Activated naive CD4-positive, alpha-beta T cell treated with Interleukin-2 at 50 U/mL for 16 hours (primary cell): ENCODE data around the gene LMF1.

ENCODE experiments used
- DNase-seq: peaks from one replicate; pipeline ENCODE4 v3.0.0-alpha.2; 2020

The LMF1 gene

DNA sequence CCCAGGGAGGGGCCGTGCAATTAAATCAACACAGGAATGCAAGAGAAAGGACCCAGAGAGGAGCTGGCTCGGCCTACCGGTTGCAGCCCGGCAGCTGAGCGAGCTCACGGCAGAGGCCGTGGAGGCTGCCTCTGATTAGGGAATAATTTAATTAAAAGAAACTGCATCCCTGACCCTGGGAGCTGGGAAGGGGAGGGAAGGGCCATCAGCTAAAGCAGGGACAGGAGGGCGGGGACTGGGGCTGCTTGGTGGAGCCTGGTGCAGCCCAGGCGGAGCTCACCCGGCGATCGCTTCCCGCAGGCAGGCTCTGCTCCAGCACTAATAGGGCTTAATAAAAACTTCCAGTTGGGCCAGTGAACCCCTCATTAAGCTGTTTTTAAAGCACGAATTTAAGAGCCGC lies 43.4 kb downstream of the LMF1 start:
- DNase-seq, result no peak

DNA sequence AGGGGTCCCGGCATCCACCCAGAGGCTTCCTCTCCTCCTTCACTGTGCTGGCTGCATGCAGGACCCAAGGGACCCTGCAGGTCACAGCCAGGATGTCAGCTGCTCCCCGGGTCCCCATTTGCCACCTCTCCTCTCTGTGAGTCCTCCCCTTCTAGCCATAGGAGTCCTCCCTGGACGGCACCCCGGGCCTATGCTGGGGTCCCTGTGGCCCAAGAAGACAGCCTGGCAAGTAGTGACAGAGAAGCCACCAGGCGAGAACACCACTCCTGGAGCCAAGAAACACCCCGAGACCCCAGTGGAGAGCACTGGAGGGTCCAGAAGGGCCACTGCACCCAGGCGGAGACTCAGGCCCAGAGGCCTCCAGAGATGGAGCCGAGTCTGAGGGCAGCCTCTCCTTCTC lies 44.1 kb downstream of the LMF1 start:
- DNase-seq, result no peak

DNA sequence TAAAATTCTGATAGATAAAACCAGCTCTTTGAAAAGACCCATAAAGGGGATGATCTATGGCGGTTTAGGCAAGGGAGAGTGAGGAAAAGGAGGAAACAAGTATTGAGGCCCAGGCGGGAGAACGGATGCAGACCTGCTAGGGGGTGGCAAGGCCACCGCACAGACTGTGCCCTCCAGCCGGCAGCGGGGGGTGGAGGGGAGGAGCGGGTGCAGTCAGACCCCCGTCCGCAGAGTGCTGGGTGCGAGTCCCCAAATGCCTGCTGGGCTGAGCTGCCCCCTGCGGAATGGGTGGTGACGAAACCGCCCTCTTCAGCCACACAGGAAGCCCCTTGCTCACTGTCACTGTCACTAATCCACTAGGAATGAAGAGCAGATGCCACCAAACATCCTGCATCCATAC lies 46.0 kb downstream of the LMF1 start:
- DNase-seq, result no peak

DNA sequence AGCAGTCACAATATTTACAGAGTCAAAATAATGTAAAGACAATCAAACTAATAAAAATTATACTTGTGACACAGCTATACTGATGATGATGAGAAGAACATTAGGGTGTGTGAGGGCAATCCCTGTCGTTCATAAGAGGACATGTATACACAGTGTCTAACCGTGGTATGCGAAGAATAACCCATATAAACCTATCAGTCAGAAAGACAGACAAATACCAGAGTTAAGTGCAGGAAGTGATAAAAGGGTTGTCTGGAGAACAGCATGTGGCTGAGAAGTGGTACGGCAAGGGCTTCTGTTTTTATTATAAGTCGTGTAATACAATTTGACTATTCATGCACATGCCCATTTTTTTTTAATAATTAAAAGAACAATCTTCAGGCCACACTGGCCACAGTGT lies 46.7 kb downstream of the LMF1 start:
- DNase-seq, result no peak

DNA sequence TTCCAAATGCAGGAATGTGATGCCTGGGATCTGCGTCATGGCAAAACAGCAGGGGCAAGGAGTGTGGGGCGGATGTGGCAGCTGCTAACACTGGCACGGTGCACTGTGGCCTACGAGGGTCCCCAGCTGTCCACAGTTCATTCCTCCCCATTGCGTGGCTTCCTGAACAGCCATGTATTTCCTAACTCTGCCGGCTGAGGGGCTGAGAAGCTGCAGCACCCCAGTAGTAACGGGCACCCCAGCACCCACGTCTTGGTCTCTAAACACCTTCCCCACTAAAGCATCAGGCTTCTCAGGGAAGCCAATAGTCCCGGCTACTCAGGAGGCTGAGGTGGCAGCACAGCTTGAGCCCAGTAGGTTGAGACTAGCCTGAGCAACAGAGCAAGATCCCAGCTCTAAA lies 47.6 kb downstream of the LMF1 start:
- DNase-seq, result no peak

DNA sequence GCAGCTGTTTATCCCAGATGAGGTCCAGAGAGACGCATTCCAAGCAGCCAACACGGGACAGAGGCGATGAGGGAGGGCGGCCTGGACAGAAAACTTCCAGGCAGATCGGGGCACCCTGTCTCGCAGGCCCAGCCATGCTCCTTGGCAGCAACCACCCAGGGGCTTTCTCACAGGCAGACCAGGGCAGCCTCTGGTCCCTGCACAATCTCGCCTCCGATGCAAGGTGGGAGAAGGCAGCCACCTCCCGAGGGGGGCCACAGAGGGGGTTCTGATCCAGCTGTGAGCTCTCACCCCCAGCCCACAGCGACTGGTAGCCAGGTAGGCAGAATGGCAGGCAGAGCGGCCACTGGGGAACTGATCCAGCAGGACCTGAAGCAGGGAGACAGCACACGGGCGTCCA lies 48.7 kb downstream of the LMF1 start:
- DNase-seq, result no peak

DNA sequence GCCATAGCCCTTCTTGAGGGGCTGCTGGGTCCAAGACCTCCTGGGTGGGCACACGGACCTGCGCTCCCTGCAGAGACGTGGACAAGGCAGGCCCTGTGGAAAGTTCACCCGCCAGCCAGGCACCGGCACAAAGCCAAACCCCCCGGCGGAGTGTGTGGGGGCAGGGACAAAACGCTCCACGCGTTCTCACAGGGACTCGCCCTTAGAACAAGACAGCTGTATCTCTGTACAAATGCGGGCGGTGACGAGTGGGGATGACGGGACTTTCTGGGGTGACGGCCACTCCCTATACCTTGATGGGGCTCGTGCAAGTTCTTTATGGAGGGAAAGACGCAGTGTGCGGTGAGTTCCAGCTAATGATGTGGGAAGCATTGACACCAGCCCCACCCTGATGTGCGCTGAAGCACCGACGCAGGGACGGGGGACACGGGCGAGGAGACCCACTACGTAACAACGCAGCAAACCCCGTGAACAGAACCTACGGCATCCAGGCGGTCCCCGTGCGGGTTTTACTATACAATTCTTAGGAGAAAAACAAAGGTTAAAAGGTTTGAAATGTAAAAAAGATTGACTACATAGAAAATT lies 49.4 kb downstream of the LMF1 start:
- DNase-seq, result no peak

DNA sequence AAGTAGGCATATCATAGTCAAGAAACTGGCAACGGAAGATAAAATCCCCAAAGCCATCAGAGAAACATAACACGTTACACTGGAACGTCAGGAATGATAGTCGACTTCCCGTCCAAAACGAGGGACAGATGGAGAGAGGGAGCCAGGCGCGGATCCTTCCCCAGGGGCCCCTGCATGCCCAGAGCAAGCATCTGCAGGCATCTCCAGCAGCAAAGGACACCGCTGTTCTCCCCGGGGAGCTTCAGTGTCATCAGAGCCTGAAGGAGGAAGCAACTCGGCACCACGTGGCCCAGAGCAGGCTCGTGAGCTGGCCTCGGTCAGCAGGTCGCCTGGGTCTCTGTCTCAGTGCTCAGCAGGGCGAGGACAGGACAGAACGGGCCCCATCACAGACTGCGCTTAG lies 50.1 kb downstream of the LMF1 start:
- DNase-seq, result no peak

DNA sequence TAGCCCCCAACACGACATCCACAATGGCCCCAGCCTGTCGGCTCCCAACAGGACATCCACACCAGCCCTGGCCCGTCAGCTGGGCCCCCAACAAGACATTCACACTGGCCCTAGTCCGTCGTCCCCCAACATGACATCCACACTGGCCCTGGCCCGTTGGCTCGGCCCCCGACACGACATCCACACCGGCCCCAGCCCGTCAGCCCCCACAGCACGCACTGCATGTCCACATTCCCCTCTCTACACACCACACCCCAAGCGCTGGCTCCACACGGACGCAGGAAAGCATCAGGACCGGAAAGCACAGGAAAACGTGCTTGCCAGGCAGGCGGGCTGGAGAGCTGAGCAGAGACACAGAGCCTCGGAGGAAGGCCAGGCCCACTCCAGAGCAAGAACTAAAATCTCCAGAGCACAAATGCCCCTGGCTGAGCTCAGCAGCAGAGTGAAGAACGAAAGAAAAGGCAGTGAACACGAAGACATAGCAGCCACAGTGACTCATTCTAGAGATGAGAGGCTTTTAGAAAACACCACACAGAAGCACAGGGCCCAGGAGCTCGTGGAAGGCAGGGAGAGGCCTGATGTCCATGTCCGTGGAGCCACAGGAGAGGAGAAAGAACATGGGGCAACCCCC lies 50.6 kb downstream of the LMF1 start:
- DNase-seq, result no peak

DNA sequence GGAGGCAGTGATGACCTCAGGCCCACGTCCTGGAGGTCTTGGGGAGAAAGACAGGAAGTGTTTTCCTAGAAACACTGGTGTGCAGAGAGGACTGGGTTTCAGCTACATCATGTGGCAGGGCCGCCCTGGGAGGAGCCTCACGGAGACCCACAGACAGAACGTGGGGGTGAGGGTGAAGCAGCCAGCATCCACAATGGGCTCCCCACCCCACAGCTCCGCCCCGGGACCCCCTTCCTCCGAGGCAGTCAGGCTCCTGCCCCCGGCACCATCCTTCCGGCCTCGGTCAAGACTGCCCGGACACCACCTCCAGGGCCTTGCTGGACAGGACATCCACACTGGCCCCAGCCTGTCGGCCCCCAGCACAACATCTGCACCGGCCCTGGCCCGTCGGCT lies 51.1 kb downstream of the LMF1 start:
- DNase-seq, result no peak

DNA sequence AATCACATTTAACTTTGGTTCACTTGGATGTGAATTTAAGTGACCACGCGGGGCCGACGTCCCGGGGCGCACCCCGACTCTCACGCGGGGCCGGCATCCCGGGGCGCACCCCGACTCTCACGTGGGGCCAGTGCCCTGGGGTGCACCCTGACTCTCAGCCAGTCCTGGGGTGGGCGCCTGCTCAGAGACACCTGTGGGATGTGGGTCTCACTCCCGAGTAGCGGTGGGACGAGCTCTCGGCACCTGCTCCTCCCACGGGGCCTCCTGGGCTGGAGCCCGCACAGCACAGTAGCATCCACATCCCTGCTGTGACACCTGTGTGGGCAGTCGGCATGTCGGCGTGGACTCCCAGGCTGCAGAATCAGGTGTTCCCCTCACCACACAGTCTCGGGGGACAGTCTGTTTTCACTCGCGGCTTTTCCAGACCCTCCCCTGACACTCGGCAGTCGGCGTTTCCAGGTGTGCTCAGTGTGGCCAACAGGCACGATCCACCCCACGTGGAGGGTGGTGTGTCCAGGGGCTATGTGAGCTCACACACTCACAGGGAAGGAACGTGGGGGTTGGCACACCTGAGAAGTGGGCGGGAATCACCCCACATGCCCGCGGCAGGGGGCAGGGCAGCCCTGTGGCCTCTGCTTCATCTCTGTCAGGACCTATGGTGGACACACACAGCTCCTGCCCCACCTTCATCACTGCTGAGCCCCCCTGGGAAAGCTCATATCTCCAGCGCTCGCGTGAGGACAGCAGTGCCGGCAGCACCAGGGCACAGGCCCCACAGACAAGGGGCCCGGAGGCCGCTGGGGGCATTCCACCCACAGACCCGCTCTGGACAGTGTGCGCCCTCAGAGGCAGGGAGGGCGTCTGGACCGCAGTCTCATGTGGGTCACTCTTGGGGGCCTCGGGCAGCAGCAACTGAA lies 51.8 kb downstream of the LMF1 start:
- DNase-seq, result no peak

DNA sequence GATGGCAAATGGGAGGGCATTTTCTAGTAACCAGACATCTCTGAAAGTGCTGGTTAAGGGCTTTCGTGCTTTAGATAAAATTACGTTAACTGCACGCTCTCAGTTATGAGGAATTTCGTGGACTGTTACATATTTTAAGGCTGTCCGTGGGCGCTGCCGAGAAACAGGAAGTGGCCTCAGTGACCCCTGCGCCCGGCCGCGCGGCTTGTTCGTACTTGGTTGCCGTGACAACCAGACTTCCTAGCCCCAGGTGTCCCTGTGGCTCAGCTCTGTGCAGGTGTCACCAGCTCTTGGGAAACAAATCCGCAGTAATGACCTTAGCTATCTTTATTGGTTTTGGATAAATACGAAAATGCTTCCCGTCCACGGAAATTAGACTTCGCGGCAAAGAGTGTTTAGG lies 52.7 kb downstream of the LMF1 start:
- no peak for DNase-seq

DNA sequence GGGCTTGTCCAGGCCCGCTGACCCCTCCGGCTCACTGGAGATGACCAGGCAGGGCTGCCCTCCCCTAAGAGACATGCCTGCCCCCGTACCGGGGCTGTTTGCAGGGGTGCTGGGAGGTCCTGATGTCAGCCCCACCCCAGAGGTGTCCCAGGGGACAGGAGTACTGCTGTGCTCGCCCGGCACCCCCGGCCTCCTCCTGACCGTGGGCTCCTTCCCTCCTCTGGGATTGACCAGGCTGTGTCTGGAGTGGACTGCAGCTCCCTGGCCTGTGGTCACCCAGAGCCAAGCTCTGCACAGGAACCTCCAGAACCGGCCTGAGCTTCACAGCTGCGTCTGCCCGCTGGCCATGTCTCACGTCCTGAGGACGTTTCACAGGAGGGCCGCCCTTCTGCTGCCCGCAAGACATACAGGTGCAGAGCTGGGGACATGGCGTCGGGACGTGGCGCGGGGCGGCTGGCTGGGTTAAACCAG lies 53.2 kb downstream of the LMF1 start:
- no peak for DNase-seq

DNA sequence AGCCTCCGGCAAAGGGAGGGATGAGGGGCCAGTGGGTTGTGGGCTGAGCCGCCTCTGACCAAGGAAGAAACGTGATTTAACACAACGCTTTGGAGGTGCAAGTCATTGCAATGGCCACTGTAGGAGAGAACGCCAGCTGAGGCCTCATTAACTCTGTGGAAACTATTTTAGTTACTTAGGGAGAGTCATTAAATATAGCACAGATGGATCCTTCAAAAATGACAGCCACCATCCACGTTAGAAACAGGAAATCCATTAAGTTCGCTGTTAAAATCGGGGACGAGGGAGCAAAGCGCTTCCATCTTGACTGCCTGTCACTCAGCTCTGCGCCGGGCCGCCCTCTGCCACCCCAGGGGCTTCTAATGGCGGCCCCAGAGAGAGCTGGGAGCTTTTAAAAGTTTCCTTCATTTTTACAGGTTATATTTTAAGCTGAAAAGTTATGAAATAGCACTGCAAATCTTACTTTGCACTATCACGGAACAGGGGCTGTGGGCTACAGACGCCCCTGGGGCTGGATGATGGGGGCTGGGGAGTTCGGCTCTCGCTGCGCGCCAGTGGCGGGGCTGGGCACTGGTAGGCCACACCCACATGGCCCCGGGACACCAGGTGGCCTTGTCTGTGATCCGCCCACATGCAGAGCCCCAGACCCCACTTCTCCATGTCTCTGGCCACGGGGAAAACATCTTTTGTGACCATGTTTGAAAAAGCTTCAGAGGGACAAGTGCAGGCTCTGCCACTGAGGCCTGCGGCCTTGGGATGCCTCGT lies 54.6 kb downstream of the LMF1 start:
- DNase-seq, result no peak

DNA sequence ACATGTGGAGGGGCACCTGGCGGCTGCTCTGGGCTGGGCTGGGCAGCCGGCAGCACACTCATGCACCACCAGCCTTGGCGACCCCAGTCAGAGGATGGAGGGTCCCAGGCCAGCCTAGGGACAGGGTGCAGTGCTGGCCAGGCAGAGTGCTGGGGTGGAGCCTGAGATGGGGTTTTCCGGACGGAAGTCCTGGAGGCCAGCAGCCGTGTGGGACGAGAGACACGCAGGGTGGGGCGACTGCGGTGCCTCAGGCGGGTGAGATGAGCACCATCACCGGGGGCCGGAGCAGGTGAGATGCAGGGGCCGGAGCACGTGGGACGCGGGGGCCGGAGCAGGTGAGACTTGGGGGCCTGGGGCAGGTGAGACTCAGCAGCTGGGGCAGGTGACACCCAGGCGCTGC lies 55.2 kb downstream of the LMF1 start:
- no peak for DNase-seq

DNA sequence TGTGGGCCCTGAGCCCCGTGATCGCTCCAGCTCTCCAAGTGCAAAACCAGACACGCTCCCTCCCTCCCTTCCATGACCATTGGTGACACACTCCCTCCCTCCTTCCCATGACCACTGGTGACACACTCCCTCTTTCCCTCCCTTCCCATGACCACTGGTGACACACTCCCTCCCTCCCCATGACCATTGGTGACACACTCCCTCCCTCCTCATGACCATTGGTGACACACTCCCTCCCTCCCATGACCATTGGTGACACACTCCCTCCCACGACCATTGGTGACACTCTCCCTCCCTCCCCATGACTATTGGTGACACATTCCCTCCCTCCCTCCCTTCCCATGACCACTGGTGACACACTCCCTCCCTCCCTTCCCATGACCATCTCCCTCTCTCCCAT lies 56.3 kb downstream of the LMF1 start:
- no peak for DNase-seq

DNA sequence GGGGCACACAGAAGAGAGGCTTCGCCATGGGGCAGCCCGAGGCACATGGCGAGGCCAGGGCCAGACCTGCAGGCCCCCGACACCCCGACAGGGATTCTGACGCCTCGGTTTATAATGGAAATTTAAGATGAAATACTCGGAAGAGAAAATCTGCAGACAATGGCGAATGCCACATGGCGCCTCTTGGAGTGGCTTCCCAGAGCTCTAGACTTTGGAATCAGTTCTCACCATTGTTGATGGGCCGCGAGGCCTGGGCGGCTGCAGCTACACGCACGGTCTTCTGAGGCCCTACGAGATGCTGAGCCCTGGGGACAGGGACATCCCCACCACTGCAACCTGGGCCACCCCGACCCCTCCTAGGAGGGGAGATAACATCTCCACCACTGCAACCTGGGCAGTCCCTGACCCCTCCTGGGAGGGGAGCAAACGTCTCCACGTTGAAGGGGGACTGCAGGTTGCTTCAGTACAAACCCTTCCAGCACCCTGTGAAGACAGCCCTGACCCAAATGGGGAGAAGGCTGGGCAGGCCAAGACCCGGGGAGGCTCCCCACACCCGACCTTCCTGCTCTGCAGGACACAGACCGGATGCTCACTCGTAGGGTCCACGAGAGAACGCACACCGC lies 56.9 kb downstream of the LMF1 start:
- no peak for DNase-seq

DNA sequence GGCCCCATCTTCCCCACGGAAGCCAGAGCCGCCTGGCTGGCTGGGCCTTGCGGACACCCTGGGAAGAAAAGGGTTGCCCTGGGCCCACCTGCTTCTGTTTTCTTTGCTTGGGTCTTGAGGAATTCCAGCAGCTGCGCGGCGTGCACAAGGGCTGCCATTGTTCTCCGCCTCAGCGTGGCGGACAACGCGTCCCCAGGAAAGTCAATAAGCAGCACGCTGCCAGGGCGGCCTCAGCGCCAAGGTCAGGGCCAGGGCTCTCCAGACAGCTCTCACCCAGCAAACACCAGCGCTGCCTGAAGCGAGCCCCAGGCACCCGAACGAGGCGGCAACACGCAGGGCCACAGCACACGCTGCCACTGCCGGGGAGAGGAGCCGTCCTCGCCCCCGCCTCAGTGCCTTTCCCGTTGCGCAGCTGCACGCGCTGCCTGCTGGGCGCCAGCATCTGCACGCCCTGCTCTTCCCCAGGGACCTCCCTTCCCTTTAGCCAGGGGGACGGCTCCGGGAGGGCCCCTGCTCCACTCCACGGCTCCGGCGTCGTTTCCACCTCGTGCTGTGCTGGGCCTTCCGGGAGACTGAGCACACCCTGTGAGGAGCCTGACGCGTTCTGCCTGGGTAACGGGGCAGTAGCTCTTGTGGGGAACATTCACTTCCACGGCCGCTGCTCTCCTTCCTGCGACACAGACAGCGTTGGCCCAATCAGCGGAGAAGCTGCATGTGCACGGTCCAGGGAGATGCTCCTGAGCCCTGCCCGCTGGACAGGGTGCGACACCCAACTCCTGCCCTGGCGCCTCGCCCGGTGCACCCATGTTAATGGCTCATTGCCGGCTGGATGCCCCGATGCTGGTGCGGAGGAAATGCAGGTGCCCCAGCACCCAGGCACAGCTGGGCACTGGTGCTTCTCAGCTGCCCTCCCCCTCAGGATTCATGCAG lies 57.8 kb downstream of the LMF1 start:
- no peak for DNase-seq

DNA sequence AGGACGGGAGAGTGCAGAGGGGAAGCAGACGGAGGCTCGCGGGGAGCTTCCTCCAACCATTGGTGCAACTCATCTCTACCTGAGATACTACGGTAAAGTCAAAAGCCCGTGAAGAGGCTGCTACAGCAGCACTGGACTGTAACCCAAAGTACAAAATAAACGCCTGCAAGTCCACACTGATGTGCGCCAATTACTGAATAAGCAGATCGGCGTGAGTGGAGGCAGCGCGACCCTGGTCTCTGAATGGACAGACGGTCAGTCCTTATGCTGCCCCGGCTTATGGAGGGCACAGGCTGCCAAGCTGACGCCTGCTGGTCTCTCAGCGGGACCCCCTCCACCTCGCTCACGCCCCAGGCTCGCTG lies 58.5 kb downstream of the LMF1 start:
- DNase-seq, result no peak

DNA sequence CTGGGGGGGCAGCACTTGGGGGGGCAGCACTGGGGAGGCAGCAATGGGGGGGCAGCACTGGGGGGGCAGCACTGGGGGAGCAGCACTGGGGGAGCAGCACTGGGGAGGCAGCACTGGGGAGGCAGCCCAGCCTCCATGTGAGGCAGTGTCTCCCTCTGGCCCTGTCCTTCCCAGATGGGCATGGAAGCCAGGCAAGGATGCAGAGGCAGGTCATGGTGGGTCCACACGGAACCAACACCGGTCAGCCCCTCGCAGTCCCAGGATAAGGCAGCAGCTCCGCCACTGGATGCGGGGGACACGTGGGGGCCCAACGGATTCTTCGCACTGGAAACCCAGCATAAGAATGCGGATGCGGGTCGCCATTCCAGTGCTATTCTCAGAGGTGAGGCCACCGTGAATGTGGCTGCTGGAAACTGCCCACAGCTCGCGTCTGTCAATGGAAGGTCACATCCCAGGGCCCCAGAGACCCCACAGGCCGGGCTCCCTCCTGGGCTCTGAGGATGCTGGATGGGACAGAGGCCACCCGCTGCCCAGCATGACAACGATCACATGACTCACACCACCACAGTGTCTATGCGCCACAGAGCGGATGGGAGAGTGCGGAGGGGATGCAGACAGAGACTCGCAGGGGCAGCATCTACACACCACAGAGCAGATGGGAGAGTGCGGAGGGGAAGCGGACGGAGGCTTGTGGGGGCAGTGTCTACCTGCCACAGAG lies 59.0 kb downstream of the LMF1 start:
- no peak for DNase-seq

DNA sequence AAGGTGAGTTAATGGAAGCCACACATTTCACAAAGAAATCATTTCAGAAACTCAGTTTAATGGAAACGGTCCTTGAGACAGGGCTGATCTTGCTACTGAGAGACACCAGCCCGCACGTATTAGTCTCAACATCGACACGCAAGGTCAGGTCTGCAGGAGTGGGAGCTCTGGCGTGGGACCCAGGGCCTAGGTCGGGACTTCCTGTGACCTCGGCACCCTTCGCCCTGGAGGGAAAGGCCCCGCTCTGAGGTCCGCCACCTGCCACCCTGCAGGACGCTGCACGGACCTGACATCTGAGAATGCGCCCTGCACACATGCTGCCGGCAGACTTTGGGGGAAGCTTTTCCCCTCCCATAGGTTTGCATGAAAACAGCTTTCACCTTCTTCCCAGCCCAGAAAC lies 59.7 kb downstream of the LMF1 start:
- no peak for DNase-seq
